NCI-H2171 (cell line): ENCODE data around the gene PARP11.

Experiments
- DNase-seq: peaks from one replicate; lab custom pipeline; 2025; lab: John Stamatoyannopoulos, UW

The PARP11 gene

DNA sequence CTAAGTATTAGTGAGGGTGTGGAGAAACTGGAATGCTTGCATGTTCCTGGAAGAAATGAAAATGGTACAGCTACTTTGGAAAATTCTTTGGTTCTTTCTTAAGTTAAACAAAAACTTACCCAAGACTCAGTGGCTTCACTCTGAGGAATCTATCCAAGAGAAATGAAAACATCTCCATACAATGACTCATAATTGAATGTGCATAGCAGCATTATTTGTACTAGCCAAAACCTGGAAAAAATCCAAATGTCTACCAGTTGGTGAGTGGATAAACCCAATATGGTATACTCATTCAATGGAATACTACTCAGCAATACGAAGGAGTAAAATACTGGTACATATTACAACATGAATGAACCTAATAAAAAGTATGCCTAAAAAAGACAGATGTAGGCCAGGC is 102.3 kb downstream of the PARP11 start:
- no peak for DNase-seq

DNA sequence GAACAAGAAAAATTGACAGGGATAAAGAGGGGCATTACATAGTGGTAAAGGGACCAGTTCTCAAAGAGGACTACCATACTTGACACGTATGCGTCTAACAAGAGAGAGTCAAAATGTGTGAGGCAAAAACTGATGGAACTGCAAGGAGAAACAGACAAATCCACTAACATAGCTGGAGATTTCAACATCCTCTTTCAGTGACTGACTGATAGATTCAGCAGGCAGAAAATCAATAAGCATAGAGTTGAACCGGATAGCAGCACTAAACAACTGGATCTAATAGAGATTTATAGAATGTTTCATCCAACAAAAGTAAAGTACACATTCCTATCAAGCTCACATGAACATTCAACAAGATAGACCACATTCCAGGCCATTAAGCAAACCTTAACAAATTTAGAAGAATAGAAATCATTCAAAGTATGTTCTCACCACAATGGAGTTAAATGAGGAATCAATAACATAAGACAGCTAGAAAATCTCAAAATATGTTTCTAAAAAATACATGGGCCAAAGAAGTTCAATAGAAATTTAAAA is 104.2 kb downstream of the PARP11 start:
- DNase-seq: no peak

DNA sequence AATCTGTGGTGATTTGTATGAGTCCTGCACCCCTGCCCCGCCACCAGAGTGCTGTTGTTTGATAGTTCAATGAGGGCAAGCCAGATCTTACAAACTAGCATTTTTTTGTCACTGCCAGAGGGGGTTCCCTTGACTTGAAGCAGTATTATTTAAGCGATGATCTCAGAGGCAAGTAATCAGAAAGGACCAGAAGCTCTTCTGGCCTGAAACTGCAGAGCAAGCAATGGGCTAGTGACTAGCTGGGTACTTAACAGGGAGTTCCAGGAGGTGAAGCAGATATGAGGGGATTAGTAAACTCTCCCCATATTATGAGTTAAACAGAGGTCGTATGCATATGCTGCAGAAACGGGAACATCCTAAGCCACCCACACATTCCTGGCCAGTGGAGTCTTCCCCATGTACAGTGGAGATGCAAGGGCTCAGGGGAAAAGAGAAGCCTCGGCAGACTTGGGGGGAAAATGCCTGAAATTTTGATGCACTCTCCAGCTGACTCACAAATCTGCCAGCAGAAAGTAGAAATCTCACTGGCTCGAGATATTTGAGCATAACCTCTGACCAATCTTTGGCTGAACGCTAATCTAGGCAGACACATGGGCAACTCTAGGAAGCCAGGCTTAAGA is 112.0 kb downstream of the PARP11 start:
- no peak for DNase-seq

DNA sequence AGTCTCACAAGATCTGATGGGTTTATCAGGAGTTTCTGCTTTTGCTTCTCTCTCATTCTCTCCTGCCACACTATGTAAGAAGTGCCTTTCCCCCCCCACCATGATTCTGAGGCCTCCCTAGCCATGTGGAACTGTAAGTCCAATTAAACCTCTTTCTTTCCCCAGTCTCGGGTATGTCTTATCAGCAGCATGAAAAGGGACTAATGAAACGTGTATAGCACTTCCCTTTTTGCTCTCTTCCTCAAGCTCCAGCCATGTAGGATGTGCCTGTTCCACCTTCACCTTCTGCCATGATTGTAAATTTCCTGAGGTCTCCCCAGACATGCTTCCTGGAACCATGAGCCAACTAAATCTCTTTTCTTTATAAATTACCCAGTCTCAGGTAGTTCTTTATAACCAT is 113.3 kb downstream of the PARP11 start:
- DNase-seq: no peak
